H9 (cell line): ENCODE results near the gene PLCH1. TPM values are rescaled to one million over a fixed set of nuclear protein-coding genes. Genes with fewer than 3 reads are reported as not detected.

Source experiments
- DNase-seq: peaks from one replicate; pipeline ENCODE4 v3.0.0-alpha.2; 2017
- H2AFZ ChIP-seq: one replicate; pipeline ENCODE4 v1.6.1; 2013; ENCODE audit warnings: mild to moderate bottlenecking, low read length, control low read depth, moderate library complexity
- H2AK5ac ChIP-seq: 2 replicates; pipeline ENCODE4 v1.6.1; 2013; ENCODE audit warnings: low read length, control low read depth, mixed read lengths; ENCODE audit not compliant: insufficient read length
- H2BK120ac ChIP-seq: one replicate; pipeline ENCODE4 v1.6.1; 2013; ENCODE audit warnings: low read depth, mild to moderate bottlenecking, low read length, control low read depth, inconsistent platforms; ENCODE audit not compliant: poor library complexity, severe bottlenecking
- H2BK12ac ChIP-seq: 2 replicates; pipeline ENCODE4 v1.6.1; 2013; ENCODE audit warnings: low read length, control low read depth, mixed read lengths, low read depth; ENCODE audit not compliant: insufficient read length
- H2BK15ac ChIP-seq: 2 replicates; pipeline ENCODE4 v1.6.1; 2013; ENCODE audit warnings: low read depth, low read length, control low read depth
- H2BK20ac ChIP-seq: one replicate; pipeline ENCODE4 v1.6.1; 2013; ENCODE audit warnings: low read depth, mild to moderate bottlenecking, low read length, control low read depth, inconsistent platforms; ENCODE audit not compliant: poor library complexity, severe bottlenecking
- H2BK5ac ChIP-seq: 2 replicates; pipeline ENCODE4 v1.6.1; 2013; ENCODE audit warnings: low read length, control low read depth, mixed read lengths; ENCODE audit not compliant: insufficient read length
- H3K14ac ChIP-seq: 2 replicates; pipeline ENCODE4 v1.6.1; 2013; ENCODE audit warnings: low read length, control low read depth; ENCODE audit not compliant: insufficient read depth
- H3K18ac ChIP-seq: 2 replicates; pipeline ENCODE4 v1.6.1; 2013; ENCODE audit warnings: low read depth, mild to moderate bottlenecking, mixed read lengths, low read length, control low read depth; ENCODE audit not compliant: insufficient read length
- H3K23ac ChIP-seq: 2 replicates; pipeline ENCODE4 v1.6.1; 2013; ENCODE audit warnings: low read length, control low read depth, mixed read lengths, low read depth; ENCODE audit not compliant: insufficient read length
- H3K23me2 ChIP-seq: 2 replicates; pipeline ENCODE4 v1.6.1; 2013; ENCODE audit warnings: low read depth, mild to moderate bottlenecking, mixed read lengths, low read length, control low read depth; ENCODE audit not compliant: insufficient read length, poor library complexity, severe bottlenecking
- H3K27ac ChIP-seq: 2 replicates; pipeline ENCODE4 v1.5.1; 2013; ENCODE audit warnings: low read length, control low read depth, mixed read lengths, low read depth; ENCODE audit not compliant: insufficient read length
- H3K27me3 ChIP-seq: 2 replicates; pipeline ENCODE4 v1.6.1; 2013; ENCODE audit warnings: low read length, control low read depth, inconsistent platforms; ENCODE audit not compliant: insufficient read depth
- H3K4ac ChIP-seq: 2 replicates; pipeline ENCODE4 v1.6.1; 2013; ENCODE audit warnings: low read depth, mild to moderate bottlenecking, control low read depth, inconsistent platforms, low read length, moderate library complexity
- H3K4me1 ChIP-seq: 2 replicates; pipeline ENCODE4 v1.6.1; 2013; ENCODE audit warnings: low read length, control low read depth, inconsistent platforms; ENCODE audit not compliant: insufficient read depth
- H3K4me2 ChIP-seq: 2 replicates; pipeline ENCODE4 v1.6.1; 2013; ENCODE audit warnings: low read length, control low read depth, mixed read lengths; ENCODE audit not compliant: insufficient read length, insufficient read depth
- H3K56ac ChIP-seq: 2 replicates; pipeline ENCODE4 v1.6.1; 2013; ENCODE audit warnings: low read depth, mild to moderate bottlenecking, mixed read lengths, low read length, control low read depth; ENCODE audit not compliant: insufficient read length
- H3K79me1 ChIP-seq: 2 replicates; pipeline ENCODE4 v1.6.1; 2013; ENCODE audit warnings: low read depth, mild to moderate bottlenecking, moderate library complexity, low read length, control low read depth, inconsistent platforms; ENCODE audit not compliant: insufficient read depth, poor library complexity, severe bottlenecking
- H3K79me2 ChIP-seq: 2 replicates; pipeline ENCODE4 v1.6.1; 2013; ENCODE audit warnings: low read length, control low read depth, inconsistent platforms; ENCODE audit not compliant: insufficient read depth
- H3K9ac ChIP-seq: 2 replicates; pipeline ENCODE4 v1.6.1; 2013; ENCODE audit warnings: low read length, control low read depth, mixed read lengths; ENCODE audit not compliant: insufficient read length; ENCODE audit errors: extremely low read depth
- H3K9me3 ChIP-seq: one replicate; pipeline ENCODE4 v1.6.1; 2013; ENCODE audit warnings: low read depth, low read length, inconsistent platforms; ENCODE audit not compliant: control insufficient read depth
- H3T11ph ChIP-seq: one replicate; pipeline ENCODE4 v1.6.1; 2013; ENCODE audit warnings: mild to moderate bottlenecking, low read length, control low read depth, inconsistent platforms
- H4K20me1 ChIP-seq: one replicate; pipeline ENCODE4 v1.6.1; 2013; ENCODE audit not compliant: control insufficient read depth, insufficient read length, insufficient read depth
- H4K5ac ChIP-seq: 2 replicates; pipeline ENCODE4 v1.6.1; 2013; ENCODE audit warnings: low read depth, mild to moderate bottlenecking, mixed read lengths, low read length, control low read depth; ENCODE audit not compliant: insufficient read length
- H4K8ac ChIP-seq: replicated peaks from 2 replicates; pipeline ENCODE4 v1.6.1; 2013; ENCODE audit warnings: low read length, control low read depth, mixed read lengths, low read depth; ENCODE audit not compliant: insufficient read length
- H4K91ac ChIP-seq: 2 replicates; pipeline ENCODE4 v1.6.1; 2013; ENCODE audit warnings: low read depth, mild to moderate bottlenecking, moderate library complexity, mixed read lengths, low read length, control low read depth; ENCODE audit not compliant: insufficient read length
- H3K27ac Mint-ChIP-seq, 3 experiments: 2 replicates in 2 of 3; 3 replicates in 1 of 3; pipeline ENCODE4 v1.8.0; 2020 to 2021; ENCODE audit warnings: mixed read lengths in 3 of 3, mild to moderate bottlenecking in 1 of 3, moderate library complexity in 1 of 3
- H3K27me3 Mint-ChIP-seq: 2 replicates; pipeline ENCODE4 v1.8.0; 2021; ENCODE audit warnings: low read depth, mild to moderate bottlenecking, moderate library complexity, mixed read lengths
- H3K36me3 Mint-ChIP-seq, 3 experiments: 2 replicates in 2 of 3; 3 replicates in 1 of 3; pipeline ENCODE4 v1.8.0; 2020 to 2021; ENCODE audit warnings: low read depth in 3 of 3, mixed read lengths in 3 of 3; ENCODE audit not compliant: insufficient read depth in 1 of 3
- H3K4me1 Mint-ChIP-seq, 2 experiments: 2 replicates each; pipeline ENCODE4 v1.8.0; 2020; ENCODE audit warnings: mixed read lengths in 2 of 2
- H3K4me3 Mint-ChIP-seq, 2 experiments: 2 replicates in 1 of 2; 3 replicates in 1 of 2; pipeline ENCODE4 v1.8.0; 2020 to 2021; ENCODE audit warnings: mild to moderate bottlenecking in 2 of 2, mixed read lengths in 2 of 2, moderate library complexity in 1 of 2
- H3K9me3 Mint-ChIP-seq, 2 experiments: 2 replicates in 1 of 2; 3 replicates in 1 of 2; pipeline ENCODE4 v1.8.0; 2020; ENCODE audit warnings: mild to moderate bottlenecking in 2 of 2, mixed read lengths in 2 of 2, moderate library complexity in 1 of 2
- WGBS: extraction: QIAGEN DNeasy Blood & Tissue Kit; methylation state at CpG from one replicate; pipeline ENCODE4 v1.1.7; 2013; ENCODE audit warnings: missing lambda C conversion rate, low lambda C conversion rate, mixed read lengths; ENCODE audit not compliant: insufficient read length; ENCODE audit errors: extremely low coverage; 5-methylcytosine and 5-hydroxymethylcytosine counted together
- total RNA-seq: library from RNA; stranded (reverse); gene quantifications from 2 replicates; pipeline ENCODE4 v1.2.1, GENCODE V29; 2021
- TF ChIP-seq, protein P1 (sequence below): fragments of 200-600 bp; sonication (generic); conservative IDR thresholded peaks from 3 replicates; pipeline ENCODE4 v1.8.0; 2021; ENCODE audit warnings: antibody characterized with exemption, mild to moderate bottlenecking

PLCH1 gene
- total RNA-seq, 1 experiment from 2014 or later: 19.0 TPM

- peaks cover 0 to 7% (median 0%) of the 10 kb centered on the region in 3 experiments; a peak in 2 of 7 replicates for H3K36me3 Mint-ChIP-seq
- no peak overlapping the region for H3K27ac ChIP-seq
- no peak overlapping the region for H3K14ac ChIP-seq
- H3K79me1 ChIP-seq: no peaks in the 10 kb centered on the region
- no peak overlapping the region for H3K56ac ChIP-seq
- H4K91ac ChIP-seq: no peak overlapping the region
- no peak overlapping the region for H3K27ac Mint-ChIP-seq
- H3K79me2 ChIP-seq: no peaks in the 10 kb centered on the region
- no peaks in the 10 kb centered on the region for H3K23me2 ChIP-seq
- no peaks in the 10 kb centered on the region for H3K9me3 ChIP-seq
- peaks cover 7% of the 10 kb centered on the region; the same call in 1 of the 2 replicates for H3K4me1 ChIP-seq
- TF ChIP-seq, protein P1, sequence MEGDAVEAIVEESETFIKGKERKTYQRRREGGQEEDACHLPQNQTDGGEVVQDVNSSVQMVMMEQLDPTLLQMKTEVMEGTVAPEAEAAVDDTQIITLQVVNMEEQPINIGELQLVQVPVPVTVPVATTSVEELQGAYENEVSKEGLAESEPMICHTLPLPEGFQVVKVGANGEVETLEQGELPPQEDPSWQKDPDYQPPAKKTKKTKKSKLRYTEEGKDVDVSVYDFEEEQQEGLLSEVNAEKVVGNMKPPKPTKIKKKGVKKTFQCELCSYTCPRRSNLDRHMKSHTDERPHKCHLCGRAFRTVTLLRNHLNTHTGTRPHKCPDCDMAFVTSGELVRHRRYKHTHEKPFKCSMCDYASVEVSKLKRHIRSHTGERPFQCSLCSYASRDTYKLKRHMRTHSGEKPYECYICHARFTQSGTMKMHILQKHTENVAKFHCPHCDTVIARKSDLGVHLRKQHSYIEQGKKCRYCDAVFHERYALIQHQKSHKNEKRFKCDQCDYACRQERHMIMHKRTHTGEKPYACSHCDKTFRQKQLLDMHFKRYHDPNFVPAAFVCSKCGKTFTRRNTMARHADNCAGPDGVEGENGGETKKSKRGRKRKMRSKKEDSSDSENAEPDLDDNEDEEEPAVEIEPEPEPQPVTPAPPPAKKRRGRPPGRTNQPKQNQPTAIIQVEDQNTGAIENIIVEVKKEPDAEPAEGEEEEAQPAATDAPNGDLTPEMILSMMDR: no peak
- no peak overlapping the region for H3K18ac ChIP-seq
- no peak overlapping the region for H3K9ac ChIP-seq
- H4K20me1 ChIP-seq: no peaks in the 10 kb centered on the region
- H3K4me2 ChIP-seq: no peak overlapping the region
- H2AK5ac ChIP-seq: no peak overlapping the region
- H4K5ac ChIP-seq: no peak overlapping the region
- no peak overlapping the region for H3K4ac ChIP-seq
- no peak for DNase-seq
- H3K4me1 Mint-ChIP-seq: peaks cover 12 to 13% of the 10 kb centered on the region in 2 experiments
- no peak overlapping the region for H2AFZ ChIP-seq
- H2BK20ac ChIP-seq: no peak overlapping the region
- no peaks in the 10 kb centered on the region for H3K9me3 Mint-ChIP-seq
- H2BK120ac ChIP-seq: no peak overlapping the region
- H3K27me3 ChIP-seq: no peaks in the 10 kb centered on the region
- no peak overlapping the region for H2BK12ac ChIP-seq
- no peaks in the 10 kb centered on the region for H3K27me3 Mint-ChIP-seq
- H3K4me3 Mint-ChIP-seq: no peak overlapping the region
- no peak overlapping the region for H3K23ac ChIP-seq
- H4K8ac ChIP-seq: no peak overlapping the region
- no peak overlapping the region for H2BK15ac ChIP-seq
- no peak overlapping the region for H2BK5ac ChIP-seq
- no peak overlapping the region for H3T11ph ChIP-seq
- no CpG with 5 or more reads among the region's 2 CpGs for WGBS
Observed at GRCh38 chr3:155647206-155647605, 97.7 kb downstream of the PLCH1 start.
